Astrocyte of the spinal cord (primary cell): ENCODE measurements around the gene KCNJ14.

Experiments used
- DNase-seq: peaks from one replicate; pipeline ENCODE4 v3.0.0; 2011; ENCODE audit warnings: low read depth, low spot score
- H3K4me3 ChIP-seq: 2 replicates; pipeline ENCODE4 v1.5.1; 2011; ENCODE audit warnings: low read depth, mild to moderate bottlenecking, low read length, moderate library complexity
- in situ Hi-C: cut with HindIII; loops from 2 replicates; pipeline ENCODE4 v1.10.0; 2017; ENCODE audit warnings: low sequenced_read_pairs
- TF ChIP-seq, protein P1 (sequence below): IDR thresholded peaks from 2 replicates; pipeline ENCODE4 v1.5.1; 2012; ENCODE audit warnings: low read depth, mild to moderate bottlenecking, low read length, inconsistent platforms

The KCNJ14 gene

DNA sequence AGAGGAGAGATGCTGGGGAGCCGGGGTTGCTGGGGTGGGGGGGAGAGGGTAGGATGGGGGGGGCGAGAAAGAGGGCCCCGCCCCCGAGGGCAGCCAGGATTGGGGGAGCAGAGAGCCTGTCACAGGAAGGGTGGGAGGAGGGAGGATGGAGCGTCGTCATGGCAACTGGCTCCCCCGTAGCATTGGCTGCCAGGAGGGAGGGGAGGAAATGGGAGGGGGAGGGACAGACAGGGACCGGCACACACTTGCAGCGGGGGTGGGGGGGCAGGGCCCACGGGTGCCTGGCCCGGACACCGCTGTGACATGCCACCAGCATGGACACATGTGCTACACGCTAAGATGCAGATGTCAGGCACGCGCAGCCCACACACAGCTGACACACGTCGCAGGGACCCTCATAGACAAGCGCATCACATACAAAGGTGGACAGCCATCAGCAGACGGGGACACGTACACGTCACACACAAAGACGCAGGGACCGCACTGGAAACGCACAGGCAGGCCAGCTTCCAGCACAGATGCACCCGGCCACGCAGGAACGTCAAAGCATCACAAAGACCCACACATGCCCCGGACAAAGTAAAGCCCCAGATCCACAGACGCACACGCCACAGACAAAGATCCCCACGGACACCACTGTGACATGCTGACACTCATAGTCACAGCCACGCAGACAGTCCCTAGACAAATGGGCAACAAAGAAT is 56.6 kb downstream of the KCNJ14 start, which contains the start of gene LMTK3:
Gene LMTK3, minus strand, starts transcription at position 36 of the 704 bp plus-strand sequence. CDS start 259 bp downstream, outside the sequence.
- H3K4me3 ChIP-seq, result no peak within 1 kb of the TSS
- no peak for DNase-seq
- in situ Hi-C loops, result no loop called here
- TF ChIP-seq, protein P1, sequence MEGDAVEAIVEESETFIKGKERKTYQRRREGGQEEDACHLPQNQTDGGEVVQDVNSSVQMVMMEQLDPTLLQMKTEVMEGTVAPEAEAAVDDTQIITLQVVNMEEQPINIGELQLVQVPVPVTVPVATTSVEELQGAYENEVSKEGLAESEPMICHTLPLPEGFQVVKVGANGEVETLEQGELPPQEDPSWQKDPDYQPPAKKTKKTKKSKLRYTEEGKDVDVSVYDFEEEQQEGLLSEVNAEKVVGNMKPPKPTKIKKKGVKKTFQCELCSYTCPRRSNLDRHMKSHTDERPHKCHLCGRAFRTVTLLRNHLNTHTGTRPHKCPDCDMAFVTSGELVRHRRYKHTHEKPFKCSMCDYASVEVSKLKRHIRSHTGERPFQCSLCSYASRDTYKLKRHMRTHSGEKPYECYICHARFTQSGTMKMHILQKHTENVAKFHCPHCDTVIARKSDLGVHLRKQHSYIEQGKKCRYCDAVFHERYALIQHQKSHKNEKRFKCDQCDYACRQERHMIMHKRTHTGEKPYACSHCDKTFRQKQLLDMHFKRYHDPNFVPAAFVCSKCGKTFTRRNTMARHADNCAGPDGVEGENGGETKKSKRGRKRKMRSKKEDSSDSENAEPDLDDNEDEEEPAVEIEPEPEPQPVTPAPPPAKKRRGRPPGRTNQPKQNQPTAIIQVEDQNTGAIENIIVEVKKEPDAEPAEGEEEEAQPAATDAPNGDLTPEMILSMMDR, result no peak

DNA sequence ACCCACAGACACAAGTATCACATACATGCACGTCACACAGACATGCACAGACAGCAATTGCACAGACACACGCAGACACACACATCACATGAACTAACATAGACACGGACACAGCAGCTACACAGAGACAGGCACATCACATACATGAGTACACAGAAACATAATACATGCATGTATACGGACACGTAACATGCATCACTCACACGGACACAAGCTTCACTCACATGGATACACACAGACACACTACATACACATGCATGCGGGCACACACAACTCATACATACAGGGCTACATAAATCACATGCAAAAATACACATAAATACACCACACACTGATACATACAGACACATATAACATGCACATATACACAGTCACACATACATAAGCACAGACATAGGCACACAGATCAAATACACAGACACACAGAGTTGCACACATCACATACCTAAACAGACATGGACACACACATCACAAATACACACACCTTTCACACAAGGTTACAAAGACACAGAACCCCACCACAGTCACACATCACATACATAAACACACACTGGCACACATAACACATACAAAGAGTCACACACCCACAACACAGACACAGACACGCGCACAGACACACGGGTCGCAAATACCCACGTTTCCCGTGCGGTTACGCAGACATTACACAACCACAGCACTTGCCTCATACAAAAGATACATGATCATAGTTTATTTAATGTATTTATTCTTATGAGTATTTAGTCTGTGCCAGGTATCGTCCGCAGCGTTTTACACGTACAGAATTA is 57.3 kb downstream of the KCNJ14 start:
- H3K4me3 ChIP-seq, result no peak overlapping the region
- in situ Hi-C loops, result no loop called here
- TF ChIP-seq, protein P1, result no peak
- no peak for DNase-seq

DNA sequence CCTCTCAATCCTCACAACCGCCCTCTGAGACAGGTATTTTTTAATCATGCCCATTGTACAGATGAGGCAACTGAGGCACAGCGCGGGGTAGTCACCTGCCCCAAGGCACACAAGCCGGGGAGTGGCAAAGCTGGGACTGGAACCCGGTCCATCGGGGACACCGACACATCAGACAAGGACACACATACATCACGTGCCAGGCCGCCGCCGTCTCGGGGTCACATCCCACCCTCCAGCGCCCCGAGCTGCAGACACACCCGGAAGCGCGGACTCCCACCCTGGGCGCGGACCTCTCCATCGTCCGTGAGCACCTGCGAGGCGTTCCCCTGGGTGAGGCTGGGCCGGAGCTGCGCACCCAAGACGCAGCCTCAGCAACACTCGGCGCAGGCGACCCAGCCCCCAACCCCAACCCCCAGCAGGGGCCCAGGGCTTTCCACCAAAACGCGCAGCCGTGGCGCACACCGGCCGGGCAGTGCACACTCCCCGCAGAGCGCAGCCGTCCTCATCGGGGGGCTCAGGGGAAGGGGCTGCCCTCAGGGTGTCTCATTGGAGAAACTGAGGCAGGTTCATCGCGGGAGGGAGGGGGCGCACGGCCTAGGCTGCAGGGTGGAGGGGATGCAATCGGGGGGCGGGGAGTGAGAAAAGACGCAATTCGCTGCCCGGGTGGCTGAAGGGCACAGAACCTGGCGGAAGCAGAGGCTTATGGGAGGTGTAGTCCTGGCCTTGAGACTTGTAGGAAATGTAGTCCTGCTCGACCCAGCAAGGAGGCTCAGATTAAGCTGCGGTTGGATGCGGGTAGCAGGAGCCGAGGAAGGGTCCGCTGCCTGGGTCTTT is 58.1 kb downstream of the KCNJ14 start:
- peak; percentile 48 for DNase-seq
- TF ChIP-seq, protein P1, result no peak
- peak overlapping the region; percentile 55 for H3K4me3 ChIP-seq
- in situ Hi-C loops, result no loop called here

DNA sequence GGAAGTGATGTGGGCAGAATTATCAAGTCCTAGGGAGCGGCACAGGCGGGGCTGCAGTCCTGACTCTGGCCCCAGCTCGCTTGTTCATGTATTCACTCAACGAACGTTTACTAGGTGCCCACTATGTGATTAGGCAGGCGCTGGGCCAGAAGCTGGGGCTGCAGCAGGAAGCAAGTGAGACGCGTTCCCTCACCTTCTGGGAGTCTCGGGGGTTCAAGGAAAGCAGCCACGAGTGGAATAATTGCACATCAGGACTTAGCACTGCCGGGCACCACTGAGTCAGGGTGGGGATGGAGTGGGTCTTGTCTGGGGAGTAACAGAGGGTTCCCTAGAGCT is 58.7 kb downstream of the KCNJ14 start:
- TF ChIP-seq, protein P1, result no peak
- in situ Hi-C loops, result no loop called here
- no peak overlapping the region for H3K4me3 ChIP-seq
- DNase-seq, result no peak

DNA sequence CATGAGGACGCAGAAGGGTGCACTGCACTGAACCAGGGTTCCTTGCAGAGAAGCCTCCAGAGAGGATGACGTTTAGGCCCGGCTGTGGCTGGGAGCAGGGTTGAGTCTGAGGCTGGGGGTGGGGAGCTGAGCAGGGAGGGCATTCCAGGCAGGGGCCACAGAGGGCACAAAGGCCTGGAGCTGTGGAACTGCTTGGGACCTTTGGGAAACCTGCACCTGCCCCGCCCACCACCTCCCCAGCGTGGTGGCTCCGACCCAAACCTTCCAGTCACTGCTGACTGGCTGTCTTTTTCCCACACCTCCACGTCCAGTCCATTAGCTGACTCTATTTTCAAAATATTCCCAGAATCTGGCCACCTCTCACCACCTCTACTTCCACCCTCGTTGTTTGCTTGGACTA is 61.2 kb downstream of the KCNJ14 start:
- H3K4me3 ChIP-seq, result no peak overlapping the region
- in situ Hi-C loops, result no loop called here
- no peak for DNase-seq
- TF ChIP-seq, protein P1, result no peak
